Endothelial cell (in vitro differentiated cells): ENCODE measurements around the gene H1-8. TPM values are rescaled to one million over a fixed set of nuclear protein-coding genes. Genes with fewer than 3 reads are reported as not detected.

Experiments used
- DNase-seq: peaks from one replicate; pipeline ENCODE4 v3.0.0; 2021; ENCODE audit warnings: low spot score
- H3K27ac Mint-ChIP-seq: one replicate; pipeline ENCODE4 v1.8.0; 2021; ENCODE audit warnings: mixed read lengths, inconsistent platforms; ENCODE audit not compliant: unreplicated experiment
- H3K27me3 Mint-ChIP-seq: one replicate; pipeline ENCODE4 v1.8.0; 2021; ENCODE audit warnings: mild to moderate bottlenecking, moderate library complexity, mixed read lengths, inconsistent platforms; ENCODE audit not compliant: unreplicated experiment
- H3K36me3 Mint-ChIP-seq: one replicate; pipeline ENCODE4 v1.8.0; 2021; ENCODE audit warnings: mild to moderate bottlenecking, low read depth, mixed read lengths, inconsistent platforms; ENCODE audit not compliant: unreplicated experiment
- H3K4me1 Mint-ChIP-seq: one replicate; pipeline ENCODE4 v1.8.0; 2021; ENCODE audit warnings: mild to moderate bottlenecking, mixed read lengths, inconsistent platforms; ENCODE audit not compliant: unreplicated experiment
- H3K4me3 Mint-ChIP-seq: one replicate; pipeline ENCODE4 v1.8.0; 2021; ENCODE audit warnings: mild to moderate bottlenecking, mixed read lengths, inconsistent platforms; ENCODE audit not compliant: unreplicated experiment
- H3K9me3 Mint-ChIP-seq: one replicate; pipeline ENCODE4 v1.8.0; 2021; ENCODE audit warnings: mixed read lengths, inconsistent platforms; ENCODE audit not compliant: unreplicated experiment
- total RNA-seq: library from RNA; stranded (reverse); fragmentation: NEBNext Ultra II Directional; extraction: Animal tissue kit (Norgen Biotek cat#: 25700); gene quantifications from one replicate; pipeline ENCODE4 v1.2.1, GENCODE V29; 2021; ENCODE audit not compliant: unreplicated experiment
- TF ChIP-seq, protein P1 (sequence below): fragments of 200-600 bp; sonication (generic); IDR thresholded peaks from one replicate; pipeline ENCODE4 v1.5.0; 2021; ENCODE audit warnings: antibody characterized with exemption; ENCODE audit not compliant: unreplicated experiment

Gene H1-8
- total RNA-seq, 1 donor from 2014 or later = 2.7 TPM

DNA sequence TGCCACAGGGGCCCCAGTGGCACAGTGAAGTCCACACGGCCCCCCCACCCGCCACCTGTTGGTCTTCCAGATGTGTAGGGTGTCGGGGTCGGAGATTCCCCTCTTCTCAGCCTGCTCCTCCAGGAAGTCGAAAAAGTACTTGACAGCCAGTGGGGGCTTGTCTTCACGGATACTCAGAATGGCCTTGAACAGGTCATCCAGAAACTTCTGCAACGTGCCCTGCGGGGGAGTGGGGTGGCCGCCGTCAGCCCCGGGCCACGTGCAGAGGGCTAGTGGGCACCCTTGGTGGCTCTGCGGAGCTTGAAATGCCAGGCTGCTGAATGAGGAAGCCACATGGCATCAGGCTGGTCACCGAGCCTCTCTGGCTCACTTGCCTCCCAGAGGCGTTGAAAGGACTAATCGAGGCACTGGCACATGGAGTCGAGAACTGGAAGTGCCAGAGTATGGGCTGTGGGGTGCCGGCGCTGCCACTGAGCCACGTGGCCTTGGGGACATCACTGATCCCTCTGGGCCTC is 16.6 kb downstream of the H1-8 start:
- H3K27ac Mint-ChIP-seq = no peak overlapping the region
- peaks cover 17% of the 10 kb centered on the region for H3K4me1 Mint-ChIP-seq
- peaks cover 40% of the 10 kb centered on the region for H3K36me3 Mint-ChIP-seq
- peaks cover 45% of the 10 kb centered on the region for H3K27me3 Mint-ChIP-seq
- TF ChIP-seq, protein P1, sequence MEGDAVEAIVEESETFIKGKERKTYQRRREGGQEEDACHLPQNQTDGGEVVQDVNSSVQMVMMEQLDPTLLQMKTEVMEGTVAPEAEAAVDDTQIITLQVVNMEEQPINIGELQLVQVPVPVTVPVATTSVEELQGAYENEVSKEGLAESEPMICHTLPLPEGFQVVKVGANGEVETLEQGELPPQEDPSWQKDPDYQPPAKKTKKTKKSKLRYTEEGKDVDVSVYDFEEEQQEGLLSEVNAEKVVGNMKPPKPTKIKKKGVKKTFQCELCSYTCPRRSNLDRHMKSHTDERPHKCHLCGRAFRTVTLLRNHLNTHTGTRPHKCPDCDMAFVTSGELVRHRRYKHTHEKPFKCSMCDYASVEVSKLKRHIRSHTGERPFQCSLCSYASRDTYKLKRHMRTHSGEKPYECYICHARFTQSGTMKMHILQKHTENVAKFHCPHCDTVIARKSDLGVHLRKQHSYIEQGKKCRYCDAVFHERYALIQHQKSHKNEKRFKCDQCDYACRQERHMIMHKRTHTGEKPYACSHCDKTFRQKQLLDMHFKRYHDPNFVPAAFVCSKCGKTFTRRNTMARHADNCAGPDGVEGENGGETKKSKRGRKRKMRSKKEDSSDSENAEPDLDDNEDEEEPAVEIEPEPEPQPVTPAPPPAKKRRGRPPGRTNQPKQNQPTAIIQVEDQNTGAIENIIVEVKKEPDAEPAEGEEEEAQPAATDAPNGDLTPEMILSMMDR = no peak
- H3K4me3 Mint-ChIP-seq = no peak overlapping the region
- no peak for DNase-seq
- no peaks in the 10 kb centered on the region for H3K9me3 Mint-ChIP-seq

DNA sequence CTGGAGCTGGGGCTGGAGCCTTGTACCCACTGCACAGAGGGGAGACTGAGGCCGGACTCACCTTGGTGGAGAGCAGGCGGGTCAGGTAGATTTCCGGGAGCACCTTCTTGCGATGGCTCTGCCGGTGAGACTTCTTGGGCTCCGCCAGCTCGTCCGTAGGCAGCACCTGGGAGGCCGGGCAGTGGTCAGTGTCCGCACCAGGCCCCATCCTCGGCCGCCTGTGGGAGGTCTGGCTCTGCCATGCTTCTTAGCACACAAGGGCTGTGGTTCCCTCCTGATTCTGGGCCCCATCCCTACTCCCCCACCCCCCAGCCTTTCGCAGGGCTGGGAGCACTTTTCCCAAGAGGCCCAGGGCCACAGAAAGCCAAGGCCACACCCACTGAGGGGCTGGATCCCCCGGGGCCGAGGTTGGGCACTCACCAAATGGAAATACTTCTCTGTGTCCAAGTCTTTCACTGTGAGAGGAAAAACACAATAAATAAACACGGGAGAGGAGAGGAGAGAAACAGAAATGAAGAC is 17.4 kb downstream of the H1-8 start:
- peaks cover 49% of the 10 kb centered on the region for H3K27me3 Mint-ChIP-seq
- TF ChIP-seq, protein P1 = no peak
- peak overlapping the region; percentile 68 for H3K27ac Mint-ChIP-seq
- peak overlapping the region; percentile 87 for H3K4me3 Mint-ChIP-seq
- peaks cover 36% of the 10 kb centered on the region for H3K36me3 Mint-ChIP-seq
- H3K4me1 Mint-ChIP-seq = peaks cover 16% of the 10 kb centered on the region
- DNase-seq = no peak
- H3K9me3 Mint-ChIP-seq = no peaks in the 10 kb centered on the region

DNA sequence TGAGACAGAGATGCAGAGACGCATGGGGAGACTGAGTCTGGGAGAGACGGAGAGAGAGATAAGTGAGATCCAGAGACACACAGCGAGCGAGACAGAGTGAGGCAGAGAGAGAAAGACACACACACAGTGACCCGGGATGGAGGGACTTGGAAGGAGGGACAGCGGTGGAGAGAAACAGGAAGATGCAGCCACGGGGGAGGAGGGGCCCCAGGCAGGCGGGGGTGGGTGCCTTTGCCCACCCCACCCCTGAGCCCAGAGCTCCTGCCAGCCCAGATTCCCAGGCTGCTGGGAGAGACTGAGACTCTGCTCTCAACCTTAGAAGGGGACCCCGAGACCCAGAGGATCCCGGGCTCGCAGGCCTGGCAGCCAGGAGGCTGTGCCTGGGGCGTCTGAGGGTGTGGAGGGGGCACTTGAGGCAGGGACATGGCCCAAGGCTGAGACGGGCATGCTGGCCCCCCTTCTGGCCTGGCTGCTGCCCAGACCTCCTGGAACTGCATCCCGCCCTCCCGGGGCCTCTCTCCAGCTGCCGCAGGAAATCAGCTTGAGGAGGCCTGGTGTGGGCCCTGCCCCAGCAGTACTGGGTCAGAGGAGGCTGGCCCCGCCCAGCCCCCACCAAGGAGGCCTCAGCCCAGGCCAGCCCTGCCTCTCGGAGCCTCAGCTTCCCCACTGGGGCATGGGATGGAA is 18.1 kb downstream of the H1-8 start:
- Mint-ChIP-seq H3K4me3 (peak overlapping the region; percentile 87), H3K9me3 (no peaks in the 10 kb centered on the region), H3K27me3 (peaks cover 52% of the 10 kb centered on the region), H3K27ac (peak overlapping the region; percentile 68), H3K4me1 (peaks cover 16% of the 10 kb centered on the region), H3K36me3 (peaks cover 41% of the 10 kb centered on the region)
- TF ChIP-seq, protein P1 = no peak
- DNase-seq = no peak

DNA sequence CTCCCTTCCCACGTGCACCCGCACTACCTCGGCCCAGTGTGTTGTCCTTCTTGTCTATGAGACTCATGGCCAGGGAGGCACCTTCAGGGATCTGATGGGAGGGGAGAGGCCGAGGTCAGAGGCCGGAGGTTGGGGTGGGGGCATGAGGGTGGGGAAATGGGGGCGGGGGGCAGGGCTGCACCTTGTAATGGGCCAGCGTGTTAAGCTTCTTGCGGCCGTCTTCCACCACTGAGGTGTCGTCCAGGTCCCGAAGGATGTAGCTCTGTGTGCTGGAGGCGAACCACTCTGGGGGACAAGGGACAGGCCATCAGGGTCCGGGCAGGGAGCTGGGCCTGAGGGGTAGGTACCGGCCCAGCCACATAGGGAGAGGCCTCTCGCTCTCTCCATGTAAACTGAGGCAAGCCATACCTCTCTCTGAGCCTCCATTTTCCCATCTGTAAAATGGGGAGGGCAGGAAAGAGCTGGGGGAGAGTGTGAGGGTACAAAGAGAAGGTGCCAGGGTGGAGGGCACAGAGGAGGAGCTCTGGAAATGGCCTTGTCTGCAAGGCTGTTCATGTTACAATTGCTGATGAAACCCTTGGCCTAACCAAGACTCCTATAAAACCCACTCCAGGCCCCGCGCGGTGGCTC is 18.8 kb downstream of the H1-8 start:
- no peak for DNase-seq
- TF ChIP-seq, protein P1 = no peak
- peaks cover 43% of the 10 kb centered on the region for H3K36me3 Mint-ChIP-seq
- H3K27ac Mint-ChIP-seq = peak overlapping the region; percentile 24
- H3K27me3 Mint-ChIP-seq = peaks cover 55% of the 10 kb centered on the region
- H3K9me3 Mint-ChIP-seq = no peaks in the 10 kb centered on the region
- H3K4me1 Mint-ChIP-seq = peaks cover 17% of the 10 kb centered on the region
- no peak overlapping the region for H3K4me3 Mint-ChIP-seq

DNA sequence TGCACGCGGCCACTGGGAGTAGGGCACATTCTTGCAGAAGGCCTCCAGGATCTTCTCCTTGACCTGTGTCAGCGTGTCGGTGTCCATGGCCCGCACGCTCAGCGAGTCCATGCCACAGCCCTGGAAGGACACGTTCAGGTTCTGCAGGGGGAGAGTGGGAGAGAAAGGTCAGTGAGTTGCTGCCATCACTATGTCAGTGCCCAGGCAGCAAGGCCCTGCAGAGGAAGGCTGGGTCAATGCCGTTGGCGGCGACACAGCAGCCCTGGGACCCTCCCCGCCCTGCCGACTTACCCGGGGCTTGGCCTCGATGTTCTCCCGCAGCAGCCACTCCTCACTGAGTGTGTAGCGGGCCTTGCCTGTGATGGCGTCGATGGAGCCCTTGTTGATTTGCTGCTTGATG is 19.8 kb downstream of the H1-8 start:
- no peak overlapping the region for H3K4me3 Mint-ChIP-seq
- no peak for DNase-seq
- H3K27me3 Mint-ChIP-seq = peaks cover 51% of the 10 kb centered on the region
- no peaks in the 10 kb centered on the region for H3K9me3 Mint-ChIP-seq
- peaks cover 15% of the 10 kb centered on the region for H3K4me1 Mint-ChIP-seq
- no peak overlapping the region for H3K27ac Mint-ChIP-seq
- TF ChIP-seq, protein P1 = no peak
- H3K36me3 Mint-ChIP-seq = peaks cover 35% of the 10 kb centered on the region
